ENCODE data around the gene CHRNA4. TPM values are rescaled to one million over a fixed set of nuclear protein-coding genes. Genes with fewer than 3 reads are reported as not detected.

Gene CHRNA4
- total and polyA plus RNA-seq, 2 donors from 2014 or later: 0.44 to 0.67 TPM

- DNase-seq (no peak), FAIRE-seq (no peak)
- Histone ChIP-seq H3K4me1 (ENCODE audit: control insufficient read depth in 2 of 3, insufficient read depth in 2 of 3, low read depth in 1 of 3, low read length in 3 of 3) (peaks cover 0 to 6% (median 0%) of the 10 kb centered on the region in 3 donors), H3K27ac (ENCODE audit: low read depth in 2 of 2, low read length in 2 of 2) (no peak overlapping the region), H3K4me3 (ENCODE audit: low read length in 3 of 3) (no peak overlapping the region), H3K9me3 (ENCODE audit: control insufficient read depth in 2 of 3, insufficient read depth in 1 of 3, low read length in 3 of 3) (no peaks in the 10 kb centered on the region), H3K9ac (ENCODE audit: low read length in 3 of 3) (no peak overlapping the region), H3K36me3 (ENCODE audit: control insufficient read depth in 2 of 3, insufficient read depth in 3 of 3, low read length in 3 of 3) (no peaks in the 10 kb centered on the region), H3K27me3 (ENCODE audit: control insufficient read depth, insufficient read depth, low read length) (no peaks in the 10 kb centered on the region)
- intact Hi-C loops (cut with DNase I): no loop called here
- TF ChIP-seq CTCF (IDR thresholded peaks at IDR 0.05; ENCODE audit: borderline replicate concordance, extremely low read depth, insufficient read depth): no peak
Observed at GRCh38 chr20:63370618-63371187, 9.6 kb upstream of the CHRNA4 start.

- no peaks in the 10 kb centered on the region for H3K27me3 ChIP-seq (ENCODE audit: control insufficient read depth, insufficient read depth, low read length)
- intact Hi-C loops (cut with DNase I): no loop called here
- no peak for FAIRE-seq
Observed at GRCh38 chr20:63369724-63370617, 8.8 kb upstream of the CHRNA4 start.

GRCh38 chr20:63369024-63369530, 7.9 kb upstream of the CHRNA4 start:
- Histone ChIP-seq H3K36me3 (ENCODE audit: control insufficient read depth in 2 of 3, insufficient read depth in 3 of 3, low read length in 3 of 3) (no peaks in the 10 kb centered on the region), H3K4me1 (ENCODE audit: control insufficient read depth in 2 of 3, insufficient read depth in 2 of 3, low read depth in 1 of 3, low read length in 3 of 3) (no peaks in the 10 kb centered on the region), H3K4me3 (ENCODE audit: low read length in 3 of 3) (no peak overlapping the region), H3K9ac (ENCODE audit: low read length in 3 of 3) (no peak overlapping the region), H3K27ac (ENCODE audit: low read depth in 2 of 2, low read length in 2 of 2) (no peak overlapping the region), H3K27me3 (ENCODE audit: control insufficient read depth, insufficient read depth, low read length) (no peaks in the 10 kb centered on the region), H3K9me3 (ENCODE audit: control insufficient read depth in 2 of 3, insufficient read depth in 1 of 3, low read length in 3 of 3) (no peaks in the 10 kb centered on the region)
- TF ChIP-seq CTCF (IDR thresholded peaks at IDR 0.05; ENCODE audit: borderline replicate concordance, extremely low read depth, insufficient read depth): no peak
- DNase-seq (no peak), FAIRE-seq (no peak)
- intact Hi-C loops (cut with DNase I): no loop called here

More at GRCh38 chr20:63369724-63370617, 8.8 kb upstream of the CHRNA4 start:
- no peak for DNase-seq
- no peak overlapping the region for H3K4me3 ChIP-seq (ENCODE audit: low read length in 3 of 3)
- no peaks in the 10 kb centered on the region for H3K36me3 ChIP-seq (ENCODE audit: control insufficient read depth in 2 of 3, insufficient read depth in 3 of 3, low read length in 3 of 3)
- peaks cover 0 to 4% (median 0%) of the 10 kb centered on the region in 3 donors for H3K4me1 ChIP-seq (ENCODE audit: control insufficient read depth in 2 of 3, insufficient read depth in 2 of 3, low read depth in 1 of 3, low read length in 3 of 3)
- no peak overlapping the region for H3K27ac ChIP-seq (ENCODE audit: low read depth in 2 of 2, low read length in 2 of 2)
- no peak overlapping the region for H3K9ac ChIP-seq (ENCODE audit: low read length in 3 of 3)
- TF ChIP-seq CTCF (IDR thresholded peaks at IDR 0.05; ENCODE audit: borderline replicate concordance, extremely low read depth, insufficient read depth): no peak
- no peaks in the 10 kb centered on the region for H3K9me3 ChIP-seq (ENCODE audit: control insufficient read depth in 2 of 3, insufficient read depth in 1 of 3, low read length in 3 of 3)

Data from kidney (tissue), 14 donors.